Skeletal muscle tissue (tissue), 4 donors: Measurements from ENCODE around the gene PTPN9. TPM values are rescaled to one million over a fixed set of nuclear protein-coding genes. Genes with fewer than 3 reads are reported as not detected.
A peak's percentile ranks its signal among the peaks of the same experiment; 100 is the strongest.
"Not testable (repeated sequence)": the region's sequence is repeated elsewhere in the genome, so short reads cannot be mapped to it uniquely, and the experiment has no call there.

Experiments
- H3K27ac ChIP-seq: one replicate; pipeline ENCODE4 v1.7.0; 2013; ENCODE audit warnings: mild to moderate bottlenecking, low read depth, low read length, inconsistent platforms
- H3K27me3 ChIP-seq, 3 donors: one replicate each; pipeline ENCODE4 v1.7.0; 2013; ENCODE audit warnings: low read length in 3 of 3; ENCODE audit not compliant: control insufficient read depth in 3 of 3, insufficient read depth in 3 of 3
- H3K36me3 ChIP-seq, 3 donors: one replicate each; pipeline ENCODE4 v1.7.0; 2013; ENCODE audit warnings: low read length in 3 of 3; ENCODE audit not compliant: control insufficient read depth in 3 of 3, insufficient read depth in 3 of 3
- H3K4me1 ChIP-seq, 3 donors: one replicate each; pipeline ENCODE4 v1.7.0; 2013; ENCODE audit warnings: low read length in 3 of 3, mild to moderate bottlenecking in 3 of 3; ENCODE audit not compliant: control insufficient read depth in 3 of 3, insufficient read depth in 3 of 3
- H3K4me3 ChIP-seq, 3 donors: one replicate each; pipeline ENCODE4 v1.7.0; 2013; ENCODE audit warnings: low read length in 3 of 3
- H3K9ac ChIP-seq, 3 donors: one replicate each; pipeline ENCODE4 v1.7.0; 2013; ENCODE audit warnings: low read length in 3 of 3, mild to moderate bottlenecking in 3 of 3, moderate library complexity in 2 of 3, low read depth in 1 of 3
- H3K9me3 ChIP-seq, 3 donors: one replicate each; pipeline ENCODE4 v1.7.0; 2013; ENCODE audit warnings: low read length in 3 of 3; ENCODE audit not compliant: control insufficient read depth in 3 of 3
- total RNA-seq: library from RNA; depleted of rRNA; stranded (reverse); fragments of >200 nt; gene quantifications from one replicate; pipeline ENCODE4 v1.2.3, GENCODE V29; 2014
- donor health status: Osteomylitis.

The PTPN9 gene
- total RNA-seq, 1 donor from 2014 or later = 11.5 TPM

DNA sequence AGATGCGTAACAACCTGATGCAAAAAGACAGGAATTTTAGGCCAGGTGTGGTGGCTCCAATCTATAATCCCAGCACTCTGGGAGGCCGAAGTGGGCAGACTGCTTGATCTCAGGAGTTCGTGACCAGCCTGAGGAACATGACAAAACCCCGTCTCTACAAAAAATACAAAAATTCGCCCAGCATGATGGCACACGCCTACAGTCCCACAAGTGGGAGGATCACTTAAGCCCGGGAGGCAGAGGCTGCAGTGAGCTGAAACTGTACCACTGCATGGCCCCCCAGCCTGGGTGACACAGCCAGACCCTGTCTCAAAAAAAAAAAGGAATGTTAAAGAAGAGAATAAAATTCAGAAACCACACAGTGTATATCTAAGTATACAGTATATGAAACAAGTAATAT is 40.7 kb downstream of the PTPN9 start:
- H3K9me3 ChIP-seq = no peaks in the 10 kb centered on the region
- no peak overlapping the region for H3K4me3 ChIP-seq
- no peaks in the 10 kb centered on the region for H3K36me3 ChIP-seq
- H3K27ac ChIP-seq = no peak overlapping the region
- no peak overlapping the region for H3K9ac ChIP-seq
- no peaks in the 10 kb centered on the region for H3K27me3 ChIP-seq
- peaks cover 5 to 12% (median 6%) of the 10 kb centered on the region in 3 donors for H3K4me1 ChIP-seq

DNA sequence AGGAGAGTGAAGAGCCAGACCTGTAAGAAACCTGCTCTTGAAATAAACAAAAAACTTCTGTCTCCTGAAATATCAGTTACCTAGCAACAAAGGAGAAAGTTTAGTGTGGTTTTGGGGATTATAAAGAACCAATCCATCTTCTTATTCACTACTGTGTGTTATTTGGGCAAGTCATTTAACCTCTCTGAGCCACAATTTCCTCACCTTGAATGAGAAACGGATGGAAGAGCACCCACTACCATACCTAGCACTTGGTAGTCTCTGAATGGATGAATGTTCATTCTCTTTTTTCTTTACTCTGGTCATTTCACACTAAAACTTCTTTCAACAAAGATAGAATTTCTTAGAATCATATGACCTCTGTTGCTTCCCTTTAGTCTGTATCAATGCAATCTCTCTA is 45.2 kb downstream of the PTPN9 start:
- H3K36me3 ChIP-seq = no peaks in the 10 kb centered on the region
- H3K4me3 ChIP-seq = no peak overlapping the region
- H3K27ac ChIP-seq = no peak overlapping the region
- no peak overlapping the region for H3K9ac ChIP-seq
- peaks cover 14 to 23% (median 18%) of the 10 kb centered on the region in 3 donors for H3K4me1 ChIP-seq
- H3K9me3 ChIP-seq = no peaks in the 10 kb centered on the region
- H3K27me3 ChIP-seq = no peaks in the 10 kb centered on the region

DNA sequence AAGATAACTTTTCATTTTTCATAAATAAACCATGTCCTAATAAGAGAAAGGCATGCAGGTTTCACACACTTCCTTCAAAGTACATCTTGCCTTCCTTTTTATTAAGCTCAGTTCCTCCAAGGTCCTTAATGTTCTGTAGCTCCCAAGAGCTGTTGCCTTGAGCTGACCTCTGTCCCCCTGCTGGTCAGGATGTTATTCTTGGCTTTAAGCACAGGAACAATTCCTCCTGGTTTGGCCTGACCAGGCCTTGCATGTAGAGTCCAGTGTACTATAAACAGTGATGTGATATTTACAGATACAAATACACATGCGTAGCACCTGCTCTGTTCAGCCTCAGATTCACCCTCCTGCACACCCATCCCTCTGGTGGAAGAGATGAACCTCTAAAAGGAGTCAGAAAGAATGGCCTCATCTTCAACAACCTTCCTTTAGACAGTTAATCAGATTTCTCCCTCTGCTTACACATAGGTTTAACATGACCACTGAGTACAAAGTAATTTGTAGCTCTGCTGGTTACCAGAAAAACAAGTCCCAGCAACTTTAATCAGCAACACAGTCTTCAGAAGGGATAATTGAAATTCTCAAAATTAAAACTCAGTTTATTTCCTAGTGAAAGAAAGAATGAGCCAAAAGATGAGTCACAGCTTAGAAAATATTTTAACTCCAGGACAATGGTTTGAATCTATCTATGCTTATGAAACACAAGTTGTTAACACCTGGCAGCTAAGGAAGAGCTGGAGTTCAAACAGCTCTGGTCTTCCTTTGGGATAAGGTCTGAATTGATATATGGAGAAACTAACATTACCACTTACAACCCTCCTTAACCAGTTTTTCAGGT is 46.5 kb downstream of the PTPN9 start:
- Histone ChIP-seq H3K9ac (no peak overlapping the region), H3K36me3 (no peaks in the 10 kb centered on the region), H3K4me3 (no peak overlapping the region), H3K4me1 (peaks cover 14 to 23% (median 21%) of the 10 kb centered on the region in 3 donors), H3K9me3 (no peaks in the 10 kb centered on the region), H3K27ac (peak overlapping the region; percentile 63), H3K27me3 (no peaks in the 10 kb centered on the region)

DNA sequence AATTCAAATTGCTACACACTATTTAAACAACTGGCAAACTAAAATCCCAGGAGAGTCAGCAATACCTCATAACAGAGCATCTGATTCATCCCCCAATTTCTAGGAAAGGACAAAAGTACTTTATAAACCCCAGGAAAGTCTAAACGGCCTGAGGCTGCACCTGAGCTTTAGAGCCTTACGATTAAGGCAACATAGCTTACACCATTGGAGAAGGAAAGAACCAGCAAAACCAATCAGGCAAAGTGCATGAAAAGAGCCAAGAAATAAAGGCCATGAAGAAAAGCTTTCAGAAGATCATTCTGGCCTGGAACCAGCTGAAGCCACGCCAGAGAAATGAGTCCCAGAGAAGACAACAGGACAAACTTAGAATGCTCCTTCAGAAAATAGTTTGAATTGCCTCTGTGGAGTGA is 48.1 kb downstream of the PTPN9 start:
- H3K27ac ChIP-seq = peak overlapping the region; percentile 25
- H3K4me3 ChIP-seq = no peak overlapping the region
- no peaks in the 10 kb centered on the region for H3K27me3 ChIP-seq
- peaks cover 14 to 23% (median 21%) of the 10 kb centered on the region in 3 donors for H3K4me1 ChIP-seq
- no peaks in the 10 kb centered on the region for H3K9me3 ChIP-seq
- H3K36me3 ChIP-seq = peaks cover 5 to 6% (median 6%) of the 10 kb centered on the region in 3 donors
- H3K9ac ChIP-seq = no peak overlapping the region

DNA sequence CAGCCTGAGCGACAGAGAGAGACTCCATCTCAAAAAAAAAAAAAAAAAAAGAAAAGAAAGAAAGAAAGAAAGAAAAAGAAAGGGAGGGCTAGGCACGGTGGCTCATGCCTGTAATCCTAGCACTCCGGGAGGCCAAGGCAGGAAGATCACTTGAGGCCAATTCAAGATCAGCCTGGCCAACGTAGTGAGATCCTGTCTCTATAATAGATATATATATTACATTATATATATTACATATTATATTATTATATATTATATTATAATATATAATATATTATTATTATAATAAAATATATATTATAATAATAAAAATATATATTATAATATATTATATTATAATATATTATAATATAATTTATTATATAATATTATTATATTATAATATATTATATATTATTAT is 48.9 kb downstream of the PTPN9 start:
- Histone ChIP-seq H3K27me3 (no peaks in the 10 kb centered on the region), H3K9ac (no peak overlapping the region), H3K9me3 (no peaks in the 10 kb centered on the region), H3K27ac (no peak overlapping the region), H3K36me3 (peaks cover 5 to 6% (median 6%) of the 10 kb centered on the region in 3 donors), H3K4me3 (no peak overlapping the region), H3K4me1 (peaks cover 14 to 23% (median 21%) of the 10 kb centered on the region in 3 donors)

DNA sequence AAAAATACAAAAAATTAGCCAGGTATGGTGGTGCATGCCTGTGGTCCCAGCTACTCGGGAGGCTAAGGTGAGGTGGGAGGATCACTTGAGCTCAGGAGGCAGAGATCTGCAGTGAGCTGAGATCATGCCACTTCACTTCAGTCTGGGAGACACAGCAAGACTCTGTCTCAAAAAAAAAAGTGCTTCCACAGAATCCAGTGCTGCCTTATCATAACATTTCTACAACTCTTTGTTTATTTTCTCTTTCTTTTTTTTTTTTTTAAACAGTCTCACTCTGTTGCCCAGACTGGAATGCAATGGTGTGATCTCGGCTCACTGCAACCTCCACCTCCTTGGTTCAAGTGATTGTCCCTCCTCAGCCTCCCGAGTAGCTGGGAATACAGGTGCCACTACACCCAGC is 53.4 kb downstream of the PTPN9 start:
- not testable (repeated sequence) for H3K9ac ChIP-seq

DNA sequence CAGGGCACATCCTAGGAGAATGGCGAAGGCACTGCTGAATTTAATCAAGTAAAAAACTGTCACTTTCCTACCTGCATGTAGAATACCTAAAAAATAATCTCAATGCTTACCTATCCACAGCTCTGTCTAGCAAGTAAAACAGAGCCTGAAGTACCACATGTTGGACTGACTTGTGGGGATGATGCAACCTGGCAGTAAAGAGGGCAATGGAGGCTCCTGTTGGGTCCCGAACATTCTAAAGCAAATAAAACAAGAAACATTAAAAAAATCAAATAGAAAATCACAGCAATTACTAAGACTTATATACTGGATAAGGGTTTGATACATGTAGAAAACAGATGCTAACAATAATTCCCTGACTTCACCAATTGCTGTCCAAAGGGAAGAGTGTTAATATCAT is 56.1 kb downstream of the PTPN9 start:
- no peak overlapping the region for H3K9ac ChIP-seq
- no peak overlapping the region for H3K27ac ChIP-seq
- H3K27me3 ChIP-seq = no peaks in the 10 kb centered on the region
- no peaks in the 10 kb centered on the region for H3K9me3 ChIP-seq
- H3K36me3 ChIP-seq = peaks cover 26 to 39% (median 29%) of the 10 kb centered on the region in 3 donors
- H3K4me1 ChIP-seq = no peaks in the 10 kb centered on the region
- no peak overlapping the region for H3K4me3 ChIP-seq

More for the DNA sequence above, 53.4 kb downstream of the PTPN9 start:
- not testable (repeated sequence) for H3K4me1 ChIP-seq, H3K4me3 ChIP-seq, H3K27ac ChIP-seq, H3K9me3 ChIP-seq, H3K27me3 ChIP-seq
- H3K36me3 ChIP-seq = peaks cover 21 to 31% (median 24%) of the 10 kb centered on the region in 3 donors

DNA sequence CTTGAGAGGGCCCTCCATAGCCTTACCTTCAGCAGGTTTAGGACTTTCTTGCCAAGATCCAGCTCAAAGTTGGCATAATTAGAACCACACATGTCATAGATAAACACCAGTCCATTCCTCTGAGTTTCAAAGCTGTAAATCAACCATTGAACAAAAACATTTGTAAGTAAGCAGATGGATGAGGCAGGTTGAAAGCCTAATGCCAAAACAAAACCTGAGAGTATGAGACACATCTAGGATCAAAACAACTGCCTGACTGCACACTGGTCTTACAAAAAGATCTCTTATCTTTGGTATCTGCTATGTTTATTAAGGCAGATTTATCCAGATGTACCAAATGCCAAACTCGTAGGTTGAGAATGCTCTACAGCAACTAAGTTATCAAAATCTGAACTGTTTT is 61.9 kb downstream of the PTPN9 start:
- Histone ChIP-seq H3K4me3 (no peak overlapping the region), H3K9me3 (no peaks in the 10 kb centered on the region), H3K27ac (no peak overlapping the region), H3K9ac (no peak overlapping the region), H3K36me3 (peaks cover 17 to 41% (median 24%) of the 10 kb centered on the region in 3 donors), H3K4me1 (no peaks in the 10 kb centered on the region), H3K27me3 (no peaks in the 10 kb centered on the region)

DNA sequence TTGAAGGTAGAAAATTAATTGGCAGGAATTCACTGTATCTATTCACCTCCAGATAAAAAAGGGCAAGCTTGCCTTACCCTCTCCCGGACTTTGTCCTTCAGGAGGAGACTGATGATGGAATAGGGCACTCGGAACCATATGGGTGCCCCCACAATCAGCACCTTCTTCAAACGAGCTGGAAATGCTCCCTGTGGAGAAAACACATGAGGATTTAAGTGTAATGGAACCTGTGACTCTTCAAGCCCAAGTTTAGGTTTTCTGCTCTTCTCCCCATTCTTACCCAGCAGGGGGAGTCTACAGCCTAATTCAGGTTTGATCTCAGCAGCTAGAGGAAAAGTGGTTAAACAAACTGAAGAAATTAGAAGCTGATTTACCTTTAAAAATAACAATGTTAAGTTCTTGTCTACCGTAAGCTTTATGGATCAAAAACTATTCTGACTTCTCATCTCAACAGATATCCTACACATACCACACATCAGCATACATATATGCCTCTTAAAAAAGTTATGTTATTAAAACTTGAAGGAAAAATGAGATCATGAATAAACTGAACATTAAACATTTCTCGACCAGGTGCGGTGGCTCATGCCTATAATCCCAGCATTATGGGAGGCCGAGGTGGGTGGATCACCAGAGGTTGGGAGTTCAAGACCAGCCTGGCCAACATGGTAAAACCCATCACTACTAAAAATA is 70.1 kb downstream of the PTPN9 start:
- Histone ChIP-seq H3K4me1 (no peaks in the 10 kb centered on the region), H3K9ac (no peak overlapping the region), H3K4me3 (no peak overlapping the region), H3K27me3 (no peaks in the 10 kb centered on the region), H3K36me3 (peaks cover 13 to 21% (median 13%) of the 10 kb centered on the region in 3 donors), H3K9me3 (no peaks in the 10 kb centered on the region), H3K27ac (no peak overlapping the region)

DNA sequence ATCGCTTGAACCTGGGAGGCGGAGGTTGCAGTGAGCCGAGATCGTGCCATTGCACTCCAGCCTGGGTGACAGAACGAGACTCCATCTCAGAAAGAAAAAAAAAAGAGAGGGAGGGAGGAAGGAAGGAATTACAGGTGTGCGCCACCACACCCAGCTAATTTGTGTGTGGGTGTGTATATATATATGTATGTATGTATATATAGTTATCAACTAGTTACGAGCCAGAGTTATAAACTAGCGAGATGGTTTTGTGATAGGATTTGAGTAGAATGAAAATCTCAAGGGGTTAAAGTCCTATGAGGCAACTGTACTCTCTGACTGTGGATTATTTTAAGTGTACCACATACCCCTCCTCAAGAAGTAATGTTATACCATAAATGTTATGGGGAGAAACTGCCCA is 76.8 kb downstream of the PTPN9 start:
- H3K36me3 ChIP-seq = peaks cover 5 to 14% (median 6%) of the 10 kb centered on the region in 3 donors
- H3K4me1 ChIP-seq = no peaks in the 10 kb centered on the region
- no peak overlapping the region for H3K4me3 ChIP-seq
- H3K9ac ChIP-seq = no peak overlapping the region
- H3K9me3 ChIP-seq = no peaks in the 10 kb centered on the region
- H3K27ac ChIP-seq = no peak overlapping the region
- H3K27me3 ChIP-seq = no peaks in the 10 kb centered on the region
